ENCODE data around the gene SLC19A3. TPM values are rescaled to one million over a fixed set of nuclear protein-coding genes. Genes with fewer than 3 reads are reported as not detected.
"Not testable (repeated sequence)": the region's sequence is repeated elsewhere in the genome, so short reads cannot be mapped to it uniquely, and the experiment has no call there.

Gene SLC19A3
- total RNA-seq, 1 donor from 2014 or later = 349 TPM

DNA sequence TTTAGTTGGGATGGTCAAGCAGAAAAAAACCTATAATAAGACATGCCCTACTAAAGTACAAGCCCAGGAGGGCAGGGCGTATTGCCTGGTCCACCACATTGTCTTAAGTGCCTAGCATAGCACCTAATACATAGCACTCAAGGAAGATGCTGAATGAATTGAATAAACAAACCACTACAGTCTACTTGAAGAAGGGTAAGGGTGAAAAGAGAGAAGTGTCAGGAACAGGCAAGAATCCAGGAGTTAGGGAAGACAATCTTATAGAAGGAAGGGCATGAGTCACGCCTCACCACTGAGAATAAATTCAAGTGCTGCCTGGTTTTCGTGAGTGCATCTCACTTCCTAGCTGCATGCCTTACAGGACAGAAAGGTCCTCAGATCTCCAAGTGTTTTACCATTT lies 13.9 kb downstream of the SLC19A3 start:
- no peak for DNase-seq (ENCODE audit: low spot score)

DNA sequence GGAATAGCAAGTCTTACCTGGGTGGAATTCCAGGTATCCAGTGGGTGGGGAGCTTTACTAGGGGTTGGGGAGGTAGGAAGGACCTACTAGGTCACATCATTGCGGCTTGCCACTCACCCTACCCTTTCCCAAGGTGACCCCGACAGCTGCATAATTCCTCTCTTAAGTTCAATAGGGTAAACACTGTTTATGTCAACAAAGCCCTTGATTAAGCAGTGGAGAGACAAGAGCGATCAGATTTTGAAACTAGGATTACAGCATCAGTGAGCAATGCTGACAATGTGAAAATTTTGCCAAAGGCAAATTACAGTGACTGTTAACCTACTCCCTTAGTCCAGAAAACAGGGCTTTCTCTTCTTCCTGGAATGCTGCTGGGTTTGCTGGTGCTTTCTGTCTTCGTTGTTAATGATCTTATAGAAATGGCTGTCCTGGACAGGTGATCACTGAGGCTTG lies 14.5 kb downstream of the SLC19A3 start:
- DNase-seq (ENCODE audit: low spot score) = no peak

DNA sequence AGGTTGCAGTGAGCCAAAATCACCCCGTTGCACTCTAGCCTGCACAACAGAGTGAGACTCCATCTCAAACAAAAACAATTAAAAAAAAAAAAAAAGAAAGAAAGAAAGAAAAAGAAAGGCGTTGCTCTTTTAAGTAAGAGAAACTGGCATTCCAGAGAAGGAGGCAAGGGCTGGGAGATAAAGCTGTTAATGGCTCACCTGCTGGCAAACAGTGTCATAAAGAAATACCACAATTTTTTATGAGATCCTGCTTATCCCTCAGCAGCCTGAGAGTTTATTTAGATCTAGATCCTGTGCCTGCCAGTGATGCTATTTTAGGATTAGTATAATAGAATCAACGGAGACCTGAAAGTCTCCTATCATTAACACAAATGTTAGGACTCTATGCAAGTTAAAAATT lies 16.3 kb downstream of the SLC19A3 start:
- no peak for DNase-seq (ENCODE audit: low spot score)

DNA sequence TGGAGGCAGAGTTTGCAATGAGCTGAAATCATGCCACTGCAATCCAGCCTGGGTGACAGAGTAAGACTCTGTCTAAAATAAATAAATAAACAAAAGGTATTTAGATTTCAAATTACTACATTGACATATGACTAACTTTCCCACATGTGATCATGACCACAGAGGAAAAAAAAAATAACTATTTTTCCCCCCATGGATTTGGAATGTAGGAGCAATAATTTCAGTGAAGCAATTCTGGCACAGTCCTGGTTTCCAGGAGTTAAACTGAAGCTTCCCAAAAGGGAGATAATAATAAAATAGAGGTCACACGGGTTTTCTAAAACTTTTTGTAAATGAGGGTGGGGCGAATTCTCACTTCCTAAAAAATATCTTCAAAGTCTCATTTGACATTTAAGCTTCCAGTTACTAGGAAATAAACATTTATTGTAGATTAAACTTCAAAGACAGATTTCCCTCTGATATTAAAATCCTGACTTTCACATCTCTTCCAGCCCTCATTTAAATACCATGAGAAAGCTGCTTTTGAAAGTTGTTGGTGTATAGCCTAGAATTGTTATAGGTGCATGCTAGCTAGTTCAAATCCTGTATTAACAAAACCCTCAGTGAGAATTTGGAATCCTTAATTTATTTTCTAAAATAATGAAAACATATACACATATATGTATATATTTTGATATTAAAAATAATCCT lies 20.7 kb downstream of the SLC19A3 start:
- no peak for DNase-seq (ENCODE audit: low spot score)

DNA sequence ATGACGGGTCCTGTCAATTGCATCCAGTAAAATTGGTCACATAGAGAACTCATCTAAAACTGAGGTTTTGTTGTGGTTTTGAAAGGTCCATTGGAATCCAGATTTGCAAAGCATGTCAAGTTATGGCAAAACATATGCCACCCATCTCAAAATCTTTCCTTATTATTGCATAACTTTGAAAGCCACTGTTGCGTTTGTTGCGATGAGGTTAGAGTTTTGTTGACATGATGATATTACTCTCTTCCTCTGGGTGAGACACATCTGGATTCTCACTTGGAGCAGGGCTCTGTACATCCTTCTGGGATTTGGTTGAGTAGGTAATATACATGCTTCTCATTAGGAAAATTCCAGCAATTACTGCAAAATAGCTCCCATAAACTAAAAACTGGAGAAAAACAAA lies 30.6 kb downstream of the SLC19A3 start:
- no peak for DNase-seq (ENCODE audit: low spot score)

DNA sequence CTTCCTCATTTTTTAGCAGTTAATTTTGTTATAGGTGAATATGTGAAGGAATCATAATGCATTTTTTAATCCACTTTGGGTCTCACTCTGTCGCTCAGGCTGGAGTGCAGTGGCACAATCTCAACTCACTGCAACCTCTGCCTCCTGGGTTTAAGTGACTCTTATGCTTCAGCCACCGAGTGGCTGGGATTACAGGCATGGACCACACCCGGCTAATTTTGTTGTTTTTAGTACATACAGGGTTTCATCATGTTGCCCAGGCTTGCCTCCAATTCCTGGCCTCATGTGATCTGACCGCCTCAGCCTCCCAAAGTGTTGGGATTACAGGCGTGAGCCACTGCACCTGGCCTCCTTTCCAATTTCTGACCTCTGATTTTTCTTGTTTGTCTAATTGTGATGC lies 33.6 kb downstream of the SLC19A3 start:
- DNase-seq (ENCODE audit: low spot score) = no peak

DNA sequence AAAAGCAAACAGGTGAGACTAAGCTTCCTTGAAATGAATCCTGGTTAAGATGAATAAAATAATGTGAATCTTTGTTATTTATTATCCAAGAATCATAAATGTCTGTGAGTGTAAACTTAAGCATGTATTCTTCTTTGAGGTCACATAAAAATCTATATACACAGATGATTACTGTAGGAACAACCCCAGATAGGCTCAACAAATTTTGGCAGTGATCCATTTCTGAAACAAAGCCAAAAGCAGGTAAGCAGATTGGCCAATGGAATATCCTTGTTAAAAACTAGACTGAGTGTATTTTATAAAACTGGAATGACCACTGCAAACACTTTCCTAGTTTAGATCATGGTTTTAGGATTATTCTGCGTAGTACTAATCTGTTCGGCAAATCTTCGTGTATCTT lies 39.9 kb downstream of the SLC19A3 start:
- no peak for DNase-seq (ENCODE audit: low spot score)

DNA sequence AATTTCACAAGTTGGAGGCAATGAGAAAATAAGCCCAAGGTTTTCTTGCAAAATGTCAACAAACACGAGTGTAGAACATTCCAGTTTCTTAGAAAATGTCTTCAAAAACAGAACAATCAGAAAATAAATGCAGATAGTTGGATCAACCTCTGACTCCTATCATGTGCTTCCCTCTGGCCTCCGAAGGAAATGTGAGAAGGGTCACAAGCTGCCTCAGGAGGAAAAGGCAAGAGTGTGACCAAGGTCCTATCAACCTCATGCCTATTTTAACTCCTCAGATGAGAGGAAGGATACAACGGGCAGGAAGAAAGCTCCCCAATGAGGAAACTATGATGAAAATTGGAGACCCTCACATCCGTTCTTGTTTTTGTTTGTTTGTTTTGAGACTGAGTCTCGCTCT lies 43.3 kb downstream of the SLC19A3 start:
- no peak for DNase-seq (ENCODE audit: low spot score)

DNA sequence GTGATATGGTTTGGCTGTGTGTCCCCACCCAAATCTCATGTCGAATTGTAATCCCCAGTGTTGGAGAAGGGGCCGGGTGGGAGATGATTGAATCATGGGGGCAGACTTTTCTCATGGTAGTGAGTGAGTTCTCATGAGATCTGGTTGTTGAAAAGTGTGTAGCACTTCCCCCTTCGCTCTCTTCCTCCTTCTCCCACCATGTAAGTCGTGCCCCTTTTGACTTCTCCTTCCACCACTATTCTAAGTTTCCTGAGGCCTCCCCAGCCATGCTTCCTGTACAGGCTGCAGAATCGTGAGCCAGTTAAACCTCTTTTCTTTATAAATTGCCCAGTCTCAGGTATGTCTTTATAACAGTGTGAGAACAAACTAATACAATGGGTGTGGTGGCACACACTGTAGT lies 44.2 kb downstream of the SLC19A3 start:
- not testable (repeated sequence) for DNase-seq (ENCODE audit: low spot score)

DNA sequence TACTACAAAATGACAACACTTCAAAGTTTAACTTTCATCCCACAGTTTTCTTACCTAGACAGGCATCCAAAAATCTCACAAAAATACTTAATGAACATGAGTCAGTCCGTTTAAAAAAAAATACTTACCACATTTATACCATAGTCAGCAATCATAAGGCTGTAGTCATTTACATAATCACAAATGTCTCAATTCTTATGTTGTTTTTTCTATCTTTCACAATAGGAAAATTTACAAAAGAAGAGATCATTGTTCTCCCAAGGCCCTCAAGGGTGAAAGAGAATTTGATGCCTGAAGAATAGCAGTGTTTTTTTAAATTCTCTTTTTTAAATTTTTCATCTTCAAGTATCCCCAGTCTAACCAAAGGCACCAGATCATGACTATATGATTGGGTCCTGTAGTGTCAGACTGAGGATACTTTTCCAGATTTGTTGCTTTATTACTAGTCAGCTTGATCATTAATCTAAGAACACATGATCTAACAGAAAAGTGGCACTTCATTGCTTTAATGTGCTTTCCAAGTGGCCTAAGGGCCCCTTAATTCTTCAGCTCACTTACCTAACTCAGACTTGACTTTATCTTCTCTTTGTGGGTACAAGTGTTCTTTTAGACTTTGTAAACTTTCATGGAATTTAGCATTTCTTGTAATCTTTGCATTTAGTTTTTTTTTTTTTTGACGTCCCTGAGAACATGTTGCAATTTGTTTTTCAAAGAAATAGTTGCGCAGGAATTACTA lies 46.5 kb downstream of the SLC19A3 start:
- DNase-seq (ENCODE audit: low spot score) = no peak

DNA sequence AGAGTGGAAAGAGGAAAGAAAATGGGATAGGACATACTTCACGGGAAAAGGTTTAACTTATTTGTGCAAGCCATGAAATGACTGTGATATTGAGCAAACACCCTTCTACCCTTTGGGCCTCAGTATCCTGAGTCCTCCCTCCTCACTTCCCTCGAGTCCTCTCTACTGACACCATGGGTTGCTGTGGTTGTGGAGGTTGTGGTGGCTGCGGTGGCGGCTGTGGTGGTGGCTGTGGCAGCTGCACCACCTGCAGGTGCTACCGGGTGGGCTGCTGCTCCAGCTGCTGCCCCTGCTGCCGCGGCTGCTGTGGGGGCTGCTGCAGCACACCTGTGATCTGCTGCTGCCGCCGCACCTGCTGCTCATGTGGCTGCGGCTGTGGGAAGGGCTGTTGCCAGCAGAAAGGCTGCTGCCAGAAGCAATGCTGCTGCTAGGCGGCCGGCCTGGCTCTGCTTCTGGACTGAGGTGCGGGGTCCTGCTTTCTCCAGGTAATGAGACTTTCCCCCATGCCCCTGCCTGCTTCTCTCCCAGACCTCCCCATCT lies 51.1 kb downstream of the SLC19A3 start, which contains the start of gene SCYGR5:
TSS of gene SCYGR5 (plus strand) at position 174 of the 540 bp plus-strand sequence. CDS start at position 174, 0 bp downstream.
- DNase-seq (ENCODE audit: low spot score) = not testable (repeated sequence)

DNA sequence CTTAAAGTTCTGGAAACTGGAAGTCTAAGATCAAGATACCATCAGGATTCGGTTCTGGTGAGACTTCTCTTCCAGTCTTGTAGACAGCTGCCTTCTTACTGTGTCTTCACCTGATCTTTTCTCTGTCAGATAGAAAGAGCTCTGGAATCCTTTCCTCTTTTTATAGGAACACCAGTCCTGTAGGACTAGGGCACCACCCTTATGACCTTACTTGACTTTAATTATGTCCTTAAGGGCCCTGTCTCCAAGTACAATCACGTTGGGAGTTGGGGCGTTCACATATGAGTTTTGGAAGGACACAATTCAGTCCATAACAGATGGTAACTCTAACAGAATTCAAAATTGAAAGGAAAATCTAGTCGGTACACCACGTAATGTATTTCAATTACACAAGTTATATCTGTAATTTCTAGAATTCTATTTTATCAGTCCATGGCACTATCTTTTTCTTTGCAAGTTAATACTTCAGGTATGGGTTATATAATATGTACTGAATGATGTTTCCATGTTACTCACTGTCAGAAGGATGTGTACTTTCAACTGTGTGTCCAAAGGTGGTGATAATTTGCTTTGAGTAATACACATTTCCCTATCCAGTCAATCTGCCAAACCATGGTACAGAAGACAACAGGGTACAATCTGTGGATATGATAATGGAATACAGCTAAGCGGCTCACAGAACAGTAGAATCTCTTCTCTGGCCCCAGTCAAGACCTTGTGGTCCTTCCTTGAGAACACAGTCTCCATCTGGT lies 52.5 kb downstream of the SLC19A3 start:
- no peak for DNase-seq (ENCODE audit: low spot score)

DNA sequence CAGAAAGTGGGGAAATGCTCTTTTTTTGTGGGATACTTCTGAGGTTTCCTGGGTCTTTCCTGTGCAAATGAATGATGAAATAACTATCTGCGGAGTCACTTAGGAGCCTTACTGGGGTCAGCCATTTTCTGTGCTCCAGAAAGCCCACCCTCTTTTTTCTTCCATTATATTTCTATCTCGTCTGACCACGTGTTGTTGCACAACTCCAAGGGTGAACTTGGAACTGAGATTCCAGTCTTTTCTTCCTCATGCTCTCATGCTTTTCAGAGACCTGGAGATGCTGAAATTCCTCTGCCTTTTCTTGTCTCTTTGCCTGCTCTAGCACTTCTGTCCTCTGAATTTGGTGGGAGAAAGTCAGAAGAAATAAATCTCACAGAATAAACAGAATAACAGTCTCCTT lies 56.0 kb downstream of the SLC19A3 start:
- DNase-seq (ENCODE audit: low spot score) = no peak

DNA sequence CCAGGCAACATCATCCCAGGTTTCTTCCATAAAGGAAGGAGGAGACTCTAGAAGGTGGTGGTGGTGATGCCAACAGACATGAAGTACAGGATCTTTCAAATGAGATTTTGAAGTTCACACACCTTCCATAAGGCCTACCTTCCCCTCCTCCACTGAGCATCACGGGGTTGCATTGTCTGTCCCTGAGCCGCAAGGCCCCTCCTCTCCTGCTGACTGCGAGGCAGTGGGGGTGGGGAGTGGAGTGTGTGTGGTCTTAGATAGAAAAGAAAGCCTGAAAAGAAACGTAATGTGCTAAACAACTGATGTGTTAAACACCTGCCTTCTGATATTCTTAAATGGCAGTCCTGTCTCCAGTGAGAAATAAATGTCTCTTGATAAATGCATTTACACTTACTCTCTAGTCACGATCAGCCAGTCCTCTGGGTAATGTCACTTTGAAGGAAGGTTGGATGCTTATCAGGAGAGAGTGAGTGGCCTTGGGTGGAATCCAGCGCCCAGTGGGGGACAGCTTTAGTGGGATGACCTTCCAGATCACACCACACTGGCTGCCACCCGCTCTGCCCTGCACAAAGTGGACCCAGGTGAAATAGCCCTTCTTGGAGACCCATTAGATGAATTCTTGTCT lies 56.7 kb downstream of the SLC19A3 start:
- no peak for DNase-seq (ENCODE audit: low spot score)

DNA sequence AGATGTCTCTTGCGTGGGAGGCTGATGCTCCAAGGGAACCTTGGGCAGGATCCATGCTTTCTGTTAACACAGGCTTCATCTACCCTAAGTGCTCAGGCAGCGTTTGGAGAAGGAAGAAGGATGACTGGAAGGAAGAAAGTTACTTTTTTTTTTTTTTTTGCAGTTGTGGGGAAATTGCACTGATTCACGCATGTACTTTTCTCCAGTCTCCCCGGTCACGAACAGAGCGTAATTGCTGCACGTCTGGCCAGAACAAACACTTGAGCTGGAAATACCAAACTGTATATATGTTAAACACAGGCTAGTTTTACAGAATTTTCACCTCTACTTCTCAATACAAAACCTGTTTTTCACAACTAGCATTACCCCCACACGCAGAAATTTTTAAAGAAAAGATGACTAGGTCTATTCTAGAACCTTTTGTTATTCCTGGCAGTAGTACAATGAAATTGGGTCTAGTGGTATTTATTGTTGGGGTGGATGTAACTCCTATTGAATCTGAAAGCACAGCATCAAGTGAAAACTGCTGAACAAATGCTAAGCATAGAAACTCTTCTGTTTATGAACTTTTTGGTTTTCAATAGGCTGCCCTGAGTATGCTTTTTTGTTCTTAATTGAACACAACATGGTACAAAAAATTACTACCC lies 60.5 kb downstream of the SLC19A3 start:
- DNase-seq (ENCODE audit: low spot score) = no peak

DNA sequence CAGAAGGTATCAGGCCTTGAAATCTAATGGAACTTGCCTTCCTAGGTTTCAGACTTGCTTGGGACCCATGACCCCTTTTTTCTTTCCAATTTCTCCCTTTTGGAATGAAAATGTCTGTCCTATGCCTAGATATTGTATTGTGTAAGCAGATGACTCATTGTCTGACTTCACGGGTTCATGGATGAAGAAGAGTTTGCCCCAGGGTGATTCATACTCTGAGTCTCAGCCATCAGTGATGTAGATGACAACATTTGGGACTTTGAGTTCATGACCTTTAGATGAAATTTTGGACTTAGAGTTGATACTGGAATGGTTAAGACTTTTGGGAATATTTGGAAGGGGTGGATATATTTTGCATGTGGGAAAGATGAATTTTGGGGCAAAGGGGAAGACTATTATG lies 62.4 kb downstream of the SLC19A3 start:
- DNase-seq (ENCODE audit: low spot score) = no peak

DNA sequence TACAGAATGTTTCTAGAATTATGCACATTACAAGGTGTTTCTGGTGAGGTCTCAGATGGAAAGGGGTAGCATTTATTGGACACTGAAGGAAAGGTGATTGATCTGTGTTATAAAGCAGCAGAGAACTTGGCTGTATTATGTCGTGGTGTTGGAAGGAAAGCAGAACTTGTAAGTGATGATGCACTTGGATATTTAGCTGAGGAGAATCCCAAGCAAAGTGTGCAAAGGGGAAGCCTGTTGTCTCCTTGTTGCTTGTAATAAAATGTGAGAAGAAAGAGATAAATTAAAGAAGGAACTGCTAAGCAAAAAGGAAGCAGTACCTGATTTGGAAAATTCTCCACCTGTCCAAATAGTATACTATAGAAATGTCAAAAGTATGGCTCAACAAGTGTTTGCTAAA lies 63.4 kb downstream of the SLC19A3 start:
- DNase-seq (ENCODE audit: low spot score) = no peak

DNA sequence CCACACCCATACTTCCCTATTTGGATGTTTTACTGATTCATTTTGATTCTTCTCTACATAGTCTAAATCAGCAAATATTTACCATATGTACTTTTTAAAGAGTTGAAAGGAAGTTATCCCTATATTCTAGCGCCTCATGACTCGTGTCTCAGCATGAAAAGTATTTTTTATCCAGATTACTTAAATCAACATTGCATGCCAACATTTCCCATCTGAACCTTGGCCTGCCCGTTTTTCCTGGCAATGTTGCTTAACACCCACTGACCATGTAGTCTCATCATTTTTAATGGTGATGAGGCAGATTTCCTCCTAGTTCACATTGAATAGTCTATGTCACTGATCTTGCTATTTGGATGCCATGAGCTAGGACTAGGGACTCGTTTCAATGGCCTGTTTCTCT lies 64.4 kb downstream of the SLC19A3 start:
- no peak for DNase-seq (ENCODE audit: low spot score)

DNA sequence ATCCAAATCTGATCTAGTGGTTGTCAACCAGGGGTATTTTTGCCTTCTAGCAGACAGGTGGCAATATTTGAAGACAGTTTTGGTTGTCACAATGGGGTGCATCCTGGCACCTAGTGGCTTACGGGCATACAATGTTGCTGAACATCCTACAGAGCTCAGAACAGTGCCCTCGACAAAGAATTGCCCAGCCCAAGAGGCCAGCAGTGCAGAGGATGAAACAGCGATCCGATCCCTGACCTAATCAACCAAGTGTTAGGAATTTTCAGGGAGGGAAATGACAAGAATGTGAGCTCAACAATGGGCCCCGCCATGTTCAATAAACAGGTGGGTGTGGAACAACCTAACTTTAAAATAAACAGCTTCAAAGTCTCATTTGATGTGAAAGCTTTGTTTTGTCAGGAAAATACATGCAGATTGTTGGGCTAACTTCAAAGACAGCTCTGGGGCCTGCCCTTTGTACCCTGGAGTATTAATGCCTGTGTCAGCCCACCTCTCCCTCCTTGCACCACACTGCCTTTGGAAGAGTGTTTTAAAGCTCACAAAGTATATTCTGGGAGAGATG lies 73.8 kb downstream of the SLC19A3 start:
- DNase-seq (ENCODE audit: low spot score) = no peak

DNA sequence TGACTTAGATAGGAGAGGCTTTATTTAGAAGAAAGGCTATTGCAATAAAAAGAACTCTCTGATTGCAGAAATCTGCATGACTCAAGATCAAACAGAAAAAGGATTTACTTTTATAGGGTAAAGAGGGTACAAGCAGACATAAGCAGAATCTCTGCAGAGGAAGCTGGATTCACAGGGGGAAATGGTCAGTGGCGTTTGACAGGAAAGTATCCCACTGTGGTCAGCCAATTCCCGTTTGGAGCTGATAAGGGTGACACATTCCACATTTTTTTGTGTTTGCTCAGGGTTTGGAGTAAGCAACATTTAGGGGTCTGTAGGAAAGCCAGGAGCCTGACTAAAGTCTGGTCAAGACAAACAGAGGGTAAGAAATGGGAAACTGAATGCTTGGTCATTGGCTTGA lies 75.2 kb downstream of the SLC19A3 start:
- no peak for DNase-seq (ENCODE audit: low spot score)

DNA sequence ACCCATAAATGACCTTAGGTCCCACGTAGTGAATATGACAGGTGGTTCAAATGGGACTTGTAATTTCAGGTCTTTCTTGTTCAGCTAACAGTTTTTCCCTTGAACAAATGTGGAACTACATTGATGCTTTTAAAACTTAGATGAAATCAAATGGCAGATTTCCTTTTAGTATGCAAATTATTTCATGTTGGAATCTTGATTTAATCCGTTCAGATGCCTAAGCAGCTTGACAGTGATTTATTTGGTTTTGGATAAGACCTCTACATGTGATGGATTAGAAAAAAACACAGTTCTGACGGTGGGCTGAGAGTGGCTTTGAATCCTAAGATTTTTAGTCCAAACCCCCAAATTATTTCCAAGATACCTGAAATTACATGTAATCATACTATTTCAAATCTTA lies 83.6 kb downstream of the SLC19A3 start:
- no peak for DNase-seq (ENCODE audit: low spot score)

Data from mesenteric fat pad (tissue), 1 donor.